Measurements from ENCODE around the gene UBALD1.

UBALD1 gene
- 8.6 to 15.6 (median 11.3) reads per million in 4 donors for total RNA-seq

DNA sequence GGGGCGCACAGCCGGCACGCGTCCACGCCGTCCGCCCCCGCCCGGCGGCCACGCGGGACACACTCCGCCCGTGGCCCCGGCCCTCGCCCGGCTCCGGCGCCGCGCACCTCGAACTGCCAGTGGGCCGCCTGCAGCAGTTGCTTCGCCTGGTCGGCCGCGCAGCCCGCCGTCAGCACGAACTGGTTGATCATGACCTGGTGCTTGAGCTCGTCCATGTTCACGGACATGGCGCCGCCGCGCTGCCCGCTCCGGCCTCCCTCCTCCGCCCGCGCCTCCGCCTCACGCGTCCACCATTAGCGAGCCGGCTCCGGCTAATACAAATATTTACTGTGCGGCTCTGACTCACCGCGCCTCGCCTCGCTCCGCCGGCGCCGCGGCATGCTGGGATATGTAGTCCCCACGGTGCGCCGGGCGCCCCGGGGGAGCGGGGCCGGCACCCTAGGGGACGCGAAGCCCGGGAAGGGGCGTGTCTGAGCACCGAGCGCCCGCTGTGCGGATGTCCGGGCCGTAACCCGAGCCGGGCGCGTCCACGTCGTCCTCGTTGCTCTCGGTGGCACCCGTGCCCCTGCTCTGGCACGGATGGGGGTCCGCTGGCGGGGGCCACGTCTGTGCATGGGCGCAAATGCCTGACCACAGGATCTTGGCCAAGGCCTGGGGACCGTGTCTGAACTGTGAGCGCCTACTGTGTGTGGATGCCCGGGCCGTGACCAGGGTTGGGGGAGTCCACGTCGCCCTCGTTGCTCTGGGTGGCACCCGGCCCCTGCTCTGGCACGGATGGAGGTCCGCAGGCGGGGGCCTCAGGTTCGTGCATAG is at the start of gene UBALD1:
TSS of gene UBALD1 (minus strand) at position 318 of the 813 bp plus-strand sequence. CDS start at position 227, 91 bp downstream.
- peak; percentile 59 to 88 (median 71) for DNase-seq

- DNase-seq, result no peak
Observed at GRCh38 chr16:4663777-4664465, 49.2 kb upstream of the UBALD1 start.

DNA sequence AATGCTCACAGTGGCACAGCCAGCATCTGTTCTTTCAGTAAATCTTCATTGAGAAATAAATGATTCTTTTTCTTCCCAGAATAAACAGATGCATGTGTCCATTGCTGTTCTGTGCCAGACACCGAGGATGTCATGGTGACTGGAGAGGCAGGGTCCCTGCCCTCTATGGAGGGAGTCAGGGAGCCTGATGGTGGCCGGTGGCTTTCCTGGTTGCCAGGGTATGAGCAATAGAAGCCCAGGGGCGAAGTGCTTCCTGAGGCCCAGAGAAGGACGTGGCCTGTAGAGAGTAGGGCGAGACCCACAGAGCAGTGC is 48.7 kb upstream of the UBALD1 start:
- no peak for DNase-seq

DNA sequence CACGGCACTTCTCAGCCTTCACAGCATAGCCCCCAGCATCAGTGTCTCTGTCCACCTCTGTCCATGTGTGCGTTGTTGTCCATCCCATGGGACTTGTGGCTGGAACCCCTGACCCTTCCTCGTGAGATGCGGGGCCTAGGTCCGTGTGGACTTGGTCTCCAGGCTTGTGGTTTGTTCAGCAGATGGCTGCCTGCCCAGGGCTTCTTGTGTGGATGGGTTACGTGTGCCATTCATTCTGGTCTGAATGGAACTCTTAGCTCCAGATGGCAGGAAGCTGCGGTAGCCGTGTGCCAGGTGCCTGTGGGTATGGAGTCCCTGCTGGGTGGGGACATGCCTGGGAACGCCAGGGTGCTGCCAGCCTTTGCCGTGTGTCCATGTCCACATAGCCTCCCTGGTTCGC is 47.0 kb upstream of the UBALD1 start:
- no peak for DNase-seq

GRCh38 chr16:4660454-4661007 is 45.8 kb upstream of the UBALD1 start:
- peak; percentile 33 to 60 (median 40) for DNase-seq

DNA sequence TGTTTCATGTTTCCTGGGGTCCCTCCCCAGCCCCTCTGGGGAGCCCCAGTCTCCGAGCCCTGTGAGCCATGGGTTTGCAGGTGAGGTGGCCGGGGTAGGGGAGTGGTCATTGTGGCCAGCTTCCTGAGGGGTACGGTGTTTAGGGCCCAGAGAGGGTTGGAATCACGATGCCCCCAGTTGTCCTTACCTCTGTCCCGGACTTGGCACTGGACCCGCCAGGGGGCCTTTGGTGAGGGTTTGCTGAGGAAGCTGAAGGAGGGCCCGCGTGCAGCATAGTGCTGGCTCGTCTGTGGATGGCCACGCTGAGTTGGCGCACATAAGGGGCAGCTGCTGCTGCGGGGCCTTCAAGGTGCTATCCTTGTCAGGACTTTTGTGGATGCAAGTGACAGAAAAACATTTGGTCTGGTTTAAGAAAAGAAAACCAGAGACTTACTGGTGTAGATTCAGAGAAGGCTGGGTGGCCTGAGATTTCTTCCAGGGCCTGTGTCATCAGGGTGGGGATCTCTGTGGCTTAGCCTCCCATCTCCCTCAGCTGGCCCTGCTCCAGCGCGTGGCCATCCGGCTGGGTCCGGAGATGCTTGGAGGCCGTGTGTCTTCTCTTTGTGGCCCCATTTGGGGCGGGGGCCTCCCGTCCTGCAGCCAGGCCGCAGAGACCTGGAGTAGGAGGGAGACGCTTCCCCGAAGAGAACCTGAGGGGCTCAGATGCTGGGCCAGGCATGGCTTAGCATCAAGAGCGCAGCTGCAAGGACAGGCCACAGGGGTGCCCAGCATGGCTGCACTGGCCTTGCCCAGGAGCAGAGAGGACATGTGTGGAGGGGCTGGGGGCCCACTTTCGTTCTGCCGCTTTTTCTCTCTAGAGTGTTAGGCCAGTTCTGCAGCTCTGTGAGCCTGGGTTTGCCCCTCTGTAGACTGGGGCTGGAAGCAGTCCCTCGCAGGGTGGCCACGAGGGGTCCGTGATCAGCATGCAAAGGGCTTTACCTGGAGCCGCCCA is 45.0 kb upstream of the UBALD1 start:
- no peak for DNase-seq

DNA sequence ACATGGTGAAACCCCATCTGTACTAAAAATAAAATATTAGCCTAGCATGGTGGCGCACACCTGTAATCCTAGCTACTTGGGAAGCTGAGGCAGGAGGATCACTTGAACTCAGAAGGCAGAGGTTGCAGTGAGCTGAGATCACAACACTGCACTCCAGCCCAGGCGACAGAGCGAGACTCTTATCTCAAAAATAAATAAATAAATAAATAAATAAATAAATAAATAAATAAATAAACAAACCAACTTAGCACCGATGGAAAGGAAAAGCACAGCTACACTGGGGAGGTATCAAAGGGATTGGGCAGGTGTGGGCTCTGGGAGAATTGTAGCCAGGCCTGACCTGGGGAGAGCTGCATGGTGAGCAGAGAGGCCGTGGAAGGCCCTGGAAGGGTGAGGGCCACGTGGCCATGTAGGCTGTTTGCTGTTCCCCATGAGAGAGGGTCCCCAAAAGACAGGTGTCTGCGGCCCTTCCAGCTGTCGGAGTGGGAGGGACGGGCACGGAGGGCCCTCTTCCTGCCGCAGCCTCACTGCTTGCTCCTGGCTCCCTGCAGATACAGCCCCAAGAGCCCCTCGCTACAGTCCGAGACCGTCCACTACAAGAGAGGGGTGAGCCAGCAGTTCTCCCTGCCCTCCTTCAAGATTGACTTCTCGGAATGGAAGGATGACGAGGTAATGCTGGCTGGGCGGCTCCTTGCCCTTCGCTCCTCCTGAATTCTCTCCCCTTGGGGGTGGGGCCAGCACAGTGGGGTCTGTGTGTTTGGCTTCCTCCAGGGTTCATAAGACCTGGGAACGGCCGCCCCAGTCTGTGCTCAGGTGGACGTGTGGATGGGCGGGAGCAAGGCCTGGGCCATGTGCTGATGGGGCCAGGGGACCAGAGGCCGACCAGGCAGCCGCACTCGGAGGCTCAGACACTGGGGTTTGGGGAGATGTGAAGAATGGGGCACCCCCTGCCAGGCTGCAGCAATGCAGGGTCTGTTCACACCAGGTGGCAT is 42.3 kb upstream of the UBALD1 start:
- DNase-seq, result no peak

GRCh38 chr16:4656221-4656620 is 41.5 kb upstream of the UBALD1 start:
- no peak for DNase-seq

- DNase-seq, result no peak
Observed at GRCh38 chr16:4655801-4656200, 41.1 kb upstream of the UBALD1 start.

- DNase-seq, result no peak
Observed at GRCh38 chr16:4654964-4655590, 40.4 kb upstream of the UBALD1 start.

DNA sequence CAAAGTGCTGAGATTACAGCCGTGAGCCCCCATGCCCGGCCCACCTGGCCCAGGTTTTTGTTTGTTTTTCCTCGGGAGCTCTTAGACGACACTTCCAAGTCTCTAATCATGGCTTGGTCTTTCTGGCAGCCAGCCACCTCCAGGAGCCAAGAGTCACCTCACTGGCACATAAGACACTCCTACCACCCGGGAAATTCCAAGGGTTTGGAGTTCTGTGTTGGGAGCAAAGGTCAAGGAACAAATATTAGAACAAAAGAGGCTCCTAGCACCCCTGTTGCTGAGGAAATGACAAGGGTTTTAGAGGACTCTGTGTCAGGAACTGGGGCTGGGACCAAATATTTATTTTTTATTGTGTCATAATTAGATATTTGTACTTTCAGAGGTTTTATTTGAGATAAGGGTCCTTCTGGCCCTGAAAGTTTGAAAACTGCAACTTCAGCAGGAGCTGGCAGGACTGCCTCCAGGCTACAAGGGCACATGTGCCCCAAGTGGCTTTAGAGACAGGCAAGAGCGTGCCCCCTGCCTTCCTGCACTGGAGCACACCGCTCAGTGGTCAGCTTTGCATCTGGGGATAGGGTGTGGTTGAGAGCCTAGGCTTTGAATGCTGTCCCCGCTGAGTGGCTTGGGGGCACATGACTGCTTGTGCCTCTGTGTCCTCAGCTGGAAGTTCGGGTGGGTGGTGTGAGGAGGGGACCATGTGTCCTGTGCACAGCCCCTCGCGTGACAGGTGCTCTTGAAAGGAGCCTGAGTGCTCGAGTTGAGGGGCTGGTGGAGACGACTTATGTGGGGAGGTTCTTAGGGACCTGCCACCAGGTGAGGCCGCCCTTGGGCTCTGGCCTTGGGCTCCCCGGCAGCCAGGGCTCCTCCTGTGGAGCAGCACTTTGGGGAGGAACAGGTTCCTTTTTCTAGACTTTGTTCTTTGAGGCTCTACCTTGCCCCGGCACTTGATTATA is 39.6 kb upstream of the UBALD1 start:
- no peak for DNase-seq

- DNase-seq, result no peak
Observed at GRCh38 chr16:4652561-4652960, 37.9 kb upstream of the UBALD1 start.

- DNase-seq, result no peak
Observed at GRCh38 chr16:4651827-4652226, 37.1 kb upstream of the UBALD1 start.

- peak; percentile 53 to 74 (median 68) for DNase-seq
Observed at GRCh38 chr16:4650443-4651074, 35.9 kb upstream of the UBALD1 start.

DNA sequence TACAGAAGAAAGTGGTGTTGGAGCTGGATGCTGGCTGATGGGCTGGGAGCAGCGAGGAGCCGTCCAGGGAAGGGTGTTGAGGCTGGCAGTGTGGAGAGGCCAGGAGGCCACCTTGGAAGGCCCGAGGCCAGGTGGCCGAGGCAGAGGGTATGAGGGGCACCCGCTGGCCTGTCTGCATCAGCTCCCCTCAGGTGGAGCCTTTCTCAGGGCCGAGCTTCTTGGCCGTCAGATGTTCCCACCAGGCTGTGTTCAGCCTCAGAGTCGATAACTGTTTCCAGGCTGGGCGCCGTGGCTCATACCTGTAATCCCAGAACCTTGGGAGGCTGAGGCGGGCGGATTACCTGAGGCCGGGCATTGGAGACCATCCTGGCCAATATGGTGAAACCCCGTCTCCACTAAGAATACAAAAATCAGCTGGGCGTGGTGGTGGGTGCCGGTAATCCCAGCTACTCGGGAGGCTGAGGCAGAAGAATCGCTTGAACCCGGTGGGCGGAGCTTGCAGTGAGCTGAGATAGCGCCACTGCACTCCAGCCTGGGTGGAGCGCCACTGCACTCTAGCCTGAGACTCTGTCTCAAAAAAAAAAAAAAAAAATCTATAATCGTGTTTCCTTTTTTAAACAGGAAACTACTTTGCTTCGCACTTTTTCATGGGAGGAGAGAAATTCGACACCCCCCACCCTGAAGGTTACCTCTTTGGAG is 35.2 kb upstream of the UBALD1 start:
- no peak for DNase-seq

- peak in 1 of 5 donors; percentile 22 for DNase-seq
Observed at GRCh38 chr16:4648917-4649316, 34.2 kb upstream of the UBALD1 start.

DNA sequence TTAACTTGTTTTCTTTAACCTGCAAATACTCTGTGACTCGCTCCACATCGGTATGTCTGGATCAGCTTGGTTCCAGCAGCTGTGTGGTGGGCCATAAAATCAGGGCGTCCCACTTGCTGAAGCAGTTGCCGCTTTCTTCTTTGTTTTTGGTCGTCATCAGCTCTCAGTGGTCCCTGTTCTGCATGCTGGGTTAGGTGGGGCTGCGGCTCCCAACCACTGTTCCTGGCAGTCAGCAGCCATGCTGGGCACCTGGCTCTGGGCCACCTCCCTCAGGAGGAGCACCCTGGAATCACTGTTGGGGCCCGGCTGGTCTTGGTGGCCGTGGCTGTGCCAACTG is 32.9 kb upstream of the UBALD1 start:
- DNase-seq, result no peak

DNA sequence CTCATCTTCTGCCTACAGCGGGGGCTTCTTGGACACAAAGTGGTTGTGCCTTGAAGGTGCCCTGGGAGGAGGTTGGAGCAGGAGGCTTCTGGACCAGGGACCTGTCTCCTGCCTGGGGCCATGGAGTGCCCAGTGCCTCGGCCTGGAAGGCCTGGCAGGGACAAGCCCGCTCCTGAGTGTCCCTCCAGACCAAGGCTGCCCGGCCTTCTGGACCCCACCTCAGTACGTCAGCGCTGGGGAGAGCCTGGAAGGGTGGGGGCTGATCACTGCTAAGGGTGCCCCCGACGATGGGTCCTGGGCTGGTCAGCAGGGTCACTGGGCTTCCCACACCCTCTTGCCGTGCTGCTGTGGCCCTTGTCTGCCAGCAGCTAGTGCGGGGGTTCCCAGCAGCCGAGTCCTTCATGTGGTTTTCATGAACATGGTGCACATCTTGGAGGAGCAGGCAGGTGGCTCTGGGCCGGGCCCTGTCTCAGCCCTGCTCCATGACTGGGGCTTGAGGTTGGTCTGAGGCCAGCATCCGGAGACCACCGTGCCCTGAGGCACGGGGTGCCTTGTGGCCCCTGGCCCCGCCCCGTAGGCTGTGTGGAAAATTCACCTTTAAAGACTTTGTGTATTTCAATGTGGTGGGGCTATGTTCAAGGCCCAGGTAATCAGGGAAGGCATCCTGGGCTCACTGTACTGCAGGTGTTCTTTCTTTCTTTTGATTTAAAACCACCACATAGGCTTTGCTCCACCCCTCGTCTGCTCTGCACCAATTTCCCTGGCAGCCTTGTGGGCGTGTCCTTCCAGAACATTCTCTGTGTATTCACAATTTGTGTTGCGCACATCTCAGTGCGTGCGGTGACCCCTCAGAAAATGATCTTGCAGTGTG is 32.3 kb upstream of the UBALD1 start:
- no peak for DNase-seq
